NCI-H526 (cell line): ENCODE data around the gene GATA3.
A peak's percentile ranks its signal among the peaks of the same experiment; 100 is the strongest.

Experiments used
- DNase-seq, 2 experiments: peaks; one replicate each; lab custom pipeline; 2025; lab: John Stamatoyannopoulos, UW

GATA3 gene

GRCh38 chr10:8037941-8038894 is 16.3 kb upstream of the GATA3 start:
- DNase-seq: peak in 1 of 2 experiments; percentile 29

- peak in 1 of 2 experiments; percentile 22 for DNase-seq
These were observed 15.1 kb upstream of the GATA3 start for GRCh38 chr10:8039321-8039881.

GRCh38 chr10:8040651-8041050 is 13.8 kb upstream of the GATA3 start:
- DNase-seq: no peak

GRCh38 chr10:8041284-8041991 is 13.1 kb upstream of the GATA3 start:
- DNase-seq: no peak

GRCh38 chr10:8041992-8042720 is 12.3 kb upstream of the GATA3 start:
- DNase-seq: no peak

- DNase-seq: no peak
These were observed 11.5 kb upstream of the GATA3 start for GRCh38 chr10:8042721-8043568.

GRCh38 chr10:8043569-8044306 is 10.8 kb upstream of the GATA3 start:
- DNase-seq: peak in 1 of 2 experiments; percentile 30

- no peak for DNase-seq
These were observed 10.1 kb upstream of the GATA3 start for GRCh38 chr10:8044331-8044907.

GRCh38 chr10:8044908-8045725 is 9.4 kb upstream of the GATA3 start:
- peak; percentile 10 to 59 for DNase-seq

GRCh38 chr10:8045726-8046494 is 8.6 kb upstream of the GATA3 start:
- DNase-seq: no peak

- no peak for DNase-seq
These were observed 6.8 kb upstream of the GATA3 start for GRCh38 chr10:8047452-8048280.

- DNase-seq: no peak
These were observed 6.0 kb upstream of the GATA3 start for GRCh38 chr10:8048281-8049008.

GRCh38 chr10:8049045-8049864 is 5.2 kb upstream of the GATA3 start:
- peak in 1 of 2 experiments; percentile 60 for DNase-seq

- peak in 1 of 2 experiments; percentile 31 for DNase-seq
These were observed 4.5 kb upstream of the GATA3 start for GRCh38 chr10:8049865-8050555.

GRCh38 chr10:8050556-8051108 is 3.9 kb upstream of the GATA3 start:
- peak in 1 of 2 experiments; percentile 54 for DNase-seq
